NOMO-1 treated with dmso at 0.1 percent for 144 hours (cell line): Measurements from ENCODE around the gene C2CD3.
A peak's percentile ranks its signal among the peaks of the same experiment; 100 is the strongest.
"Not testable (repeated sequence)": the region's sequence is repeated elsewhere in the genome, so short reads cannot be mapped to it uniquely, and the experiment has no call there.

Experiments used
- DNase-seq: peaks from one replicate; lab custom pipeline; 2025; ENCODE audit not compliant: unreplicated experiment; lab: John Stamatoyannopoulos, UW

The C2CD3 gene

GRCh38 chr11:74005721-74006517 lies 164.9 kb downstream of the C2CD3 start:
- no peak for DNase-seq

- DNase-seq: no peak
These were observed 165.8 kb downstream of the C2CD3 start for GRCh38 chr11:74004759-74005615.

- DNase-seq: no peak
These were observed 166.6 kb downstream of the C2CD3 start for GRCh38 chr11:74004046-74004695.

- DNase-seq: no peak
These were observed 168.0 kb downstream of the C2CD3 start for GRCh38 chr11:74002832-74003231.

- no peak for DNase-seq
These were observed 168.9 kb downstream of the C2CD3 start for GRCh38 chr11:74001822-74002286.

GRCh38 chr11:74000307-74001133 lies 170.3 kb downstream of the C2CD3 start:
- DNase-seq: no peak

GRCh38 chr11:73999581-74000306 lies 171.1 kb downstream of the C2CD3 start:
- DNase-seq: no peak

GRCh38 chr11:73998846-73999575 lies 171.8 kb downstream of the C2CD3 start:
- no peak for DNase-seq

GRCh38 chr11:73997120-73997770 lies 173.6 kb downstream of the C2CD3 start:
- DNase-seq: no peak

GRCh38 chr11:73996161-73996747 lies 174.5 kb downstream of the C2CD3 start:
- DNase-seq: no peak

GRCh38 chr11:73995731-73996130 lies 175.1 kb downstream of the C2CD3 start:
- no peak for DNase-seq

GRCh38 chr11:73995247-73995646 lies 175.6 kb downstream of the C2CD3 start:
- peak; percentile 44 for DNase-seq

GRCh38 chr11:73991471-73992006 lies 179.3 kb downstream of the C2CD3 start:
- no peak for DNase-seq

GRCh38 chr11:73990730-73991129 lies 180.1 kb downstream of the C2CD3 start:
- no peak for DNase-seq

GRCh38 chr11:73989156-73989555 lies 181.6 kb downstream of the C2CD3 start:
- no peak for DNase-seq

GRCh38 chr11:73988227-73988626 lies 182.6 kb downstream of the C2CD3 start:
- no peak for DNase-seq

- DNase-seq: not testable (repeated sequence)
These were observed 185.1 kb downstream of the C2CD3 start for GRCh38 chr11:73985661-73986060.
